Measurements from ENCODE around the gene CASP3.
"Not testable (repeated sequence)": the region's sequence is repeated elsewhere in the genome, so short reads cannot be mapped to it uniquely, and the experiment has no call there.

The CASP3 gene

DNA sequence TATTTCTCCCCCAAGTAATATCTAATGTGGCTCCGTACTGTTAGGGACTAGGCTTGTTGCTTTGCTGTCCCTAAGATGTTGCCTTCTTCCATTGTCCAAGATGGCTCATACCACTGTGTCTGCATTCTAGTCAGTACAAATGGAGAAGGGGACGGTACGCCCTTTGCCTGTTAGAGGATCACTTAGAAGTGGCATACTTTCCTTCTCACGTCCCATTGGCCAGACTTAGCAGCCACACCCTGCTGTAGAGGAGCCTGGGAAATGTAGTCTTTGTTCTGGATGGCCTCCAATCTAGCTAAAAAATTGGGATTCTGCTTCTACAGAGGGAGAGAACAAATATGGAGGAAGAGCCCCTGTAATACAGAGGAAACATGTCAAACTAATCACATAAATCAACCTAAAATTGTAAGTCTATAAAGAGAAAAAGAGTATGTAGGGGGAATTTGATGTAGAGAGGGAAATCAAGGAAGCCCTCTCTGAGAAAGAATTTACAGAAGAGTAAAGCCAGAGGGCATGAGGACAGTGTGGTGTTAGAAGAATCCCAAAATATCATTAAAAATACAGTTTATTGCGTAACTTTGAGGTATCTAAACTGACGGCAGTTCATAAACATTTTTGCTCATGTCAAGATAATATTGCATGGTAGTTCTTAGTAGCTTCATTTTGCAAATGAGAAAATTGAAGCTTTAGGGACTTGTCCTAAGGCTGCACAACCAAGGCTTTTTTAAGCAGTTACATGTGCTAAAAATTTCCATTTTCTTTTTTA, 15.4 kb upstream of the CASP3 start:
- peak; percentile 36 for DNase-seq (ENCODE audit: low read depth)
- TF ChIP-seq CTCF (IDR thresholded peaks at IDR 0.05; ENCODE audit: low read length, missing control alignments): no peak
- H3K4me3 ChIP-seq (replicated peaks; ENCODE audit: low read depth, low read length): no peak overlapping the region

DNA sequence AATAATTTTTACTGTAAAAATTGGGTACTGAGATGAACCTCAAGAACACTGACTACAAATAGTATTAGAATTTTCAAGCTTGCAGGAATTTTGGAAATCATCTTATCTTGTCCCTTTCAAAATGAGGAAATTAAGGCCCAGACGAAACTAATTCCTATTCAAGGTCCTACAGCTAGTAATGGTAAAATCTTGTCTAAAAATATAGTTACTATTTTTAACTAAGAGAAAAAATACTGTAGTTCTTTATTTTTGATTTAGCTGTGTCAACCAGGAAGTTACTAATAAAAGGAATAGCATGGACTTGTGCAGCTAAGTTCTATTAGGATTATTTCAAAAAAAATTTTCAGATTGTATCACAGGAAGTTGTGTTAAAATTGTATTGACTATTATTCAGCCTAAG, 13.0 kb upstream of the CASP3 start:
- no peak for DNase-seq (ENCODE audit: low read depth)
- H3K4me3 ChIP-seq (replicated peaks; ENCODE audit: low read depth, low read length): no peak overlapping the region
- TF ChIP-seq CTCF (IDR thresholded peaks at IDR 0.05; ENCODE audit: low read length, missing control alignments): no peak

GRCh38 chr4:184660978-184661377, 11.7 kb upstream of the CASP3 start:
- DNase-seq (ENCODE audit: low read depth): no peak
- no peak for TF ChIP-seq CTCF (IDR thresholded peaks at IDR 0.05; ENCODE audit: low read length, missing control alignments)
- no peak overlapping the region for H3K4me3 ChIP-seq (replicated peaks; ENCODE audit: low read depth, low read length)

DNA sequence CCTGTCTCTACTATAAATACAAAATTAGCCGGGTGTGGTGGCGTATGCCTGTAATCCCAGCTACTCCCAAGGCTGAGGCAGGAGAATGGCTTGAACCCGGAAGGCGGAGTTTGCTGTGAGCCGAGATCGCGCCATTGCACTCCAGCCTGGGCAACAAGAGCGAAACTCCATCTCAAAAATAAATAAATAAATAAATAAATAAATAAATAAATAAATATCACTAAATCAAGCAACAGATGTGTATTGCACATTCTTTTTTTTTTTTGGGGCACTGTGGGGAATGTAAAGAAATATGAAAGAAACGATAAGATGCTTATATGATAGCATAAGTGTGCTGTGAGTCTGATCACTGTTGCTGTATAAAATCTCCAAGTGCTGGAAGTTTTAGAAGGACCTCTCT, 8.6 kb upstream of the CASP3 start:
- not testable (repeated sequence) for DNase-seq (ENCODE audit: low read depth); H3K4me3 ChIP-seq (replicated peaks; ENCODE audit: low read depth, low read length)

GRCh38 chr4:184657144-184657543, 7.9 kb upstream of the CASP3 start:
- no peak overlapping the region for H3K4me3 ChIP-seq (replicated peaks; ENCODE audit: low read depth, low read length)
- no peak for TF ChIP-seq CTCF (IDR thresholded peaks at IDR 0.05; ENCODE audit: low read length, missing control alignments)
- DNase-seq (ENCODE audit: low read depth): no peak

DNA sequence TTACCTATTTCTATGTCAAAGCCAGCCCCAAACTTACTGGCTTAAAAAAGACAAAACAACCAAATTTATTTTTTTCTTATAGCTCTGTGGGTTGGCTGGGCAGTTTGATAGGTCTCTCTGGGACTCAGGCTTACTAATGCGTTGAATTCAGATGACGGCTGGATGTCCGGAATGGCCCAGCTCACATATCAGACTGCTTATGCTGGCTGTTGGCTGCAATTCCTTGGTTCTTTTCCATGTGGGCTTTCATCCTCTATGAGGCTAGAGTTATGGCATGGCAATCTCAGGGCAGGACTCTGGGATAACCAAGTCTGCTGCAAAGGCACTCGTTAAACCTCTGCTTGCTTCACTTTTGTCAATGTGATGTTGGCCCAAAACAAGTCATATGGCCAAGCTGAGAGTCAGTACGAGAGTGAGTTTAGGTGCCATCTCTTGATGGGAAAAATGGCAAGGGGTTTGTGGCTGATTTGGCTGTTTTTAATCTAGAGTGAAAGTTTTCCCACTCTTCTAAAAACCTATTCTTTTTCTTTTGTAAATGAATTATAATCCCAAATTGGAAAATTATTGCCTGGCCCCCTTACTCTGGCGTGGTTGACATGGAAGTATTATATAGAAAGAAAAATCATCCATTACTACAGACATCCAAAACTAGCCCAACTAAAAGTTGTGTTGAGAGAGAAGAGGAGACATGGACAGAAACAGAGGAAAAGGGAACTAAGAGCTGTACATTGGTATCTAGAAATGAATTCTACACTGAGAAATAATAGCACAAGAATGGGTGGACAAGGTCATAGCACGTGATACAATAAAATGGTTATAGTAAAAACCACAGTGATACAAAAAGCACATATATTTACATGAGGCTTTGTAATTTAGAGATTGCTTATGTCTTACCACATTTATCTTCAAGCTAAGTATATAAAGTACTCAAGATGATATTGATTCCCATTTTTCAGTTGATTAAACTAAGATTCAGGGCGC, 6.9 kb upstream of the CASP3 start:
- no peak for DNase-seq (ENCODE audit: low read depth)
- H3K4me3 ChIP-seq (replicated peaks; ENCODE audit: low read depth, low read length): no peak overlapping the region
- no peak for TF ChIP-seq CTCF (IDR thresholded peaks at IDR 0.05; ENCODE audit: low read length, missing control alignments)

GRCh38 chr4:184653650-184654049, 4.4 kb upstream of the CASP3 start:
- H3K4me3 ChIP-seq (replicated peaks; ENCODE audit: low read depth, low read length): no peak overlapping the region
- DNase-seq (ENCODE audit: low read depth): peak; percentile 8

GRCh38 chr4:184652681-184653080, 3.4 kb upstream of the CASP3 start:
- not testable (repeated sequence) for H3K4me3 ChIP-seq (replicated peaks; ENCODE audit: low read depth, low read length); DNase-seq (ENCODE audit: low read depth)

More at GRCh38 chr4:184653650-184654049, 4.4 kb upstream of the CASP3 start:
- no peak for TF ChIP-seq CTCF (IDR thresholded peaks at IDR 0.05; ENCODE audit: low read length, missing control alignments)
